ENCODE results near the gene PTPRM.

The PTPRM gene

DNA sequence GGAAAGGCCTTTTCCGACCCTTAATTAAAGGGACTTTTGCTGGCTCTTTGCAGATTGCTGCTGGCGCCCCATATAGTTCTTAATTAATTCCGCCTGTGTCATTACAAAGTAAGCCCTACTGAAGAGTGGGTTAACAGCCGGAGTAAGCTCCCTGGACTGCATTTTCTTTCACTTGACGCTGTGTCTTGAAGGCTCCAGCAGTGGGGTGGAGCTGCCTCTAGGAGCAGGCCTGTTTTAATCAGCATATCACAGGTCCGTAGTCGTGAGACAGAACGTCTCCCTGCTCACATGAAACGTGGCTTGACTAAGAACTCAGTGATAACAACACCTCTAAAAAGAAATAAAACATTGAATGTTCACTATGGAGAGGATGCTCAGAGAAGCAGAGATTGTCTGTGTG, 712.2 kb downstream of the PTPRM start:
- no peak for DNase-seq (ENCODE audit: low read depth)
- TF ChIP-seq, protein P1, sequence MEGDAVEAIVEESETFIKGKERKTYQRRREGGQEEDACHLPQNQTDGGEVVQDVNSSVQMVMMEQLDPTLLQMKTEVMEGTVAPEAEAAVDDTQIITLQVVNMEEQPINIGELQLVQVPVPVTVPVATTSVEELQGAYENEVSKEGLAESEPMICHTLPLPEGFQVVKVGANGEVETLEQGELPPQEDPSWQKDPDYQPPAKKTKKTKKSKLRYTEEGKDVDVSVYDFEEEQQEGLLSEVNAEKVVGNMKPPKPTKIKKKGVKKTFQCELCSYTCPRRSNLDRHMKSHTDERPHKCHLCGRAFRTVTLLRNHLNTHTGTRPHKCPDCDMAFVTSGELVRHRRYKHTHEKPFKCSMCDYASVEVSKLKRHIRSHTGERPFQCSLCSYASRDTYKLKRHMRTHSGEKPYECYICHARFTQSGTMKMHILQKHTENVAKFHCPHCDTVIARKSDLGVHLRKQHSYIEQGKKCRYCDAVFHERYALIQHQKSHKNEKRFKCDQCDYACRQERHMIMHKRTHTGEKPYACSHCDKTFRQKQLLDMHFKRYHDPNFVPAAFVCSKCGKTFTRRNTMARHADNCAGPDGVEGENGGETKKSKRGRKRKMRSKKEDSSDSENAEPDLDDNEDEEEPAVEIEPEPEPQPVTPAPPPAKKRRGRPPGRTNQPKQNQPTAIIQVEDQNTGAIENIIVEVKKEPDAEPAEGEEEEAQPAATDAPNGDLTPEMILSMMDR (conservative IDR thresholded peaks at IDR 0.05; ENCODE audit: low read depth, low read length): no peak
- H3K4me3 ChIP-seq (ENCODE audit: low read depth, low read length): no peak overlapping the region

DNA sequence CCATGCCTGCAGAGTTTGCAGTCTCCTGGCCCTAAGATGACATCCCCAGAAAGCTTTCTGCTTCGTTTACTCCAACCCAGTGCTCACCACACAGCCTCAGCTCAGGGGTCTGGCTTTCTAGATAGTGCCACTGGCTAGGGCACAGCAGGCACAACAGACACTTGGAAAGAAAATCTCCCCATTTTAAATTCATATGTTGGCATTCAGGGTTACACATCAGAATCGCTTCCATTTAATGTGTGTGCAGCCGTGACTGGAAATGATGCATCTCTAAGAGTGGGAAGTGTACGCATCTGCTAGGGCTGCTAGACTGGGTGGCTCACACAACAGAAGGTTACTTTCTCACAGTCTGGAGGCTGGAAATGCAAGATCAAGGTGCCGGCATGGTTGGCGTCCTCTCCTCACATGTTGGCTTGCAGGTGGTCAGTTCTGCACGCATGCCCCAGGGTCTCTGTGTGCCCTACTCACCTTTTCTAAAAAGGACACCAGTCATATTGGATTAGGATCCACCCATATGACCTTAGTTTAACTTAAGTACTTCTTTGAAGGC, 712.7 kb downstream of the PTPRM start:
- TF ChIP-seq, protein P1 (conservative IDR thresholded peaks at IDR 0.05; ENCODE audit: low read depth, low read length): no peak
- no peak overlapping the region for H3K4me3 ChIP-seq (ENCODE audit: low read depth, low read length)
- DNase-seq (ENCODE audit: low read depth): no peak

DNA sequence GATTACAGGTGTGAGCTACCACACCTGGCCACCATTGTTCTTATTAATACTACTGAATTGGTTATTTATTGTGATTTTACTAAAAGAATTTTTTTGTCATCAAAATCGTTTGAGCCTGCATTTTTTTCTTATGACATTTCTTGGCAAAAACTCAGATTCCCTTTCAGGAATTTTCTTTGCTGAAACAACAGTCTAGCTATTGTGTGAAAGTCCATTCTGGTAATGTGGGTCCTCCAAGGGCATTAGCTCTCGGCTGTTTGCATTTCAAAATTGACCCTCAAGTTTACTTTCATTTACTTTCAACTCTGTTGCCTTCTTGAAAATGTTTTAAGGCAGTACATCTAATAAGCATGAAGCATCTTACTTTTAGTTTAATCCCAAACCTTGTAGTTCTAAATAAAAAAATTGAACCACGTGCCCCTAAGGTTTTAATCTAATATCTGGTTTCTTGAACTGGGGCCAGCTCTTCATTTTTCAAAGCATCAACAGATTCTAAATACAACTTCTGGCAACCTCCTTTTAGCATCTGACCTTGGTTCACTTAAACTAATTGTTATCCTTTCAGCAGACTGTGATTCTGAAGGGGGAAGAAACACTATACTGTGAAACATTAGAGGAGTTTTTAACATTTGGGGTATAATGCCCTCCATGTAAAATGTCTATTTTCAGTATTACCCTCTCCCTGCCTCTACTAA, 716.9 kb downstream of the PTPRM start:
- H3K4me3 ChIP-seq (ENCODE audit: low read depth, low read length): no peak overlapping the region
- DNase-seq (ENCODE audit: low read depth): peak; percentile 90
- TF ChIP-seq, protein P1 (conservative IDR thresholded peaks at IDR 0.05; ENCODE audit: low read depth, low read length): no peak

DNA sequence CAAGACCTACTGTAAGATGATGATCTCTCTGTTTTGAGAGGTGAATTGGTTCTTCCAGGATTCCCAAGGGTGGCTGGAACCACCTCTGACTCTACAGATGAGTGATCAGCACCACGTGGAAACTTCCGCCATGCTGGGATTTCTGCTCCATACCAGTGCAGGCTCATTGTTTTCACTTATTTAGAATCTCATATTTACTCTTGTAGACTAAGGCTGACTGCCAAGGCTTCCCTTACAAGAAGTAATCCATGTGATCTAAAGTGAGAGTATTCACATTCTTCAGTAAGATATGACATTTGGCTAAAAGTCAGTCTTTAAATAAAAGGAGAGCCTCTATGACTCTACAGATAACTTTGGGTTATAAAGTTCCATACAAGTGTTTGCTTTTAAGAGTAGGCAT, 719.2 kb downstream of the PTPRM start:
- TF ChIP-seq, protein P1 (conservative IDR thresholded peaks at IDR 0.05; ENCODE audit: low read depth, low read length): no peak
- no peak overlapping the region for H3K4me3 ChIP-seq (ENCODE audit: low read depth, low read length)
- peak; percentile 74 for DNase-seq (ENCODE audit: low read depth)

DNA sequence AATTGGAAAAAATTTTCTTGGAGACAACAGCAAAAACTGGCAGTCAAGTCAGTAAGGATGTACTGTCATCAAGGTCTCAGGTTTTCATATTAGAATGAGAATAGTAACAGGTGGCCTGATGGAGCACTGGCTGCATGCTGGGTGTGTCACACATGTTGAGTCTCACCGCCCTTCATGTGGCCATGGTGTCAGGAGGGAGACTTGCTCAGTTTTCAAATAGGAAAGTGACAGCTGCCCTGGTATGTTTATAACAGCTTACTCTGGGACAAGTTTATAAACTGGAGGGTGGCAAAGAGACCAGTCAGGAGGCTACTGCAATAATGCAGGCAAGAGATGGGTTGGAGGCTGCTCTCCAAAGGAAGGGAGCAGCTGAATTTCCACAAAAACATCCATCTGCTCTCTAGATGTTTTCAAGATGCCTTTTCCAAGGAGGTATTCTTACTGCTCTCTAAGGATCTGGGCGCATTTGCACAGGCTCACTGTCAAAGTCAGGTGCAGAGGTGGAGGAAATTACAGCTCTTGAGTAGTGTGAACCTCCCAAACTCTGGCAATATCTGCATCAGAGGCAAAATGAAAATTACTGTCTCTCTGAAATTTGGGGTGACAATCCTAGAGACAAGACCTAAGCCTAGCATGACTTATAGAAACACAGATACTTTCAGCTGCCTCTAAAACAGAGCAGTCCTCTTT, 720.2 kb downstream of the PTPRM start:
- DNase-seq (ENCODE audit: low read depth): no peak
- TF ChIP-seq, protein P1 (conservative IDR thresholded peaks at IDR 0.05; ENCODE audit: low read depth, low read length): no peak
- no peak overlapping the region for H3K4me3 ChIP-seq (ENCODE audit: low read depth, low read length)

DNA sequence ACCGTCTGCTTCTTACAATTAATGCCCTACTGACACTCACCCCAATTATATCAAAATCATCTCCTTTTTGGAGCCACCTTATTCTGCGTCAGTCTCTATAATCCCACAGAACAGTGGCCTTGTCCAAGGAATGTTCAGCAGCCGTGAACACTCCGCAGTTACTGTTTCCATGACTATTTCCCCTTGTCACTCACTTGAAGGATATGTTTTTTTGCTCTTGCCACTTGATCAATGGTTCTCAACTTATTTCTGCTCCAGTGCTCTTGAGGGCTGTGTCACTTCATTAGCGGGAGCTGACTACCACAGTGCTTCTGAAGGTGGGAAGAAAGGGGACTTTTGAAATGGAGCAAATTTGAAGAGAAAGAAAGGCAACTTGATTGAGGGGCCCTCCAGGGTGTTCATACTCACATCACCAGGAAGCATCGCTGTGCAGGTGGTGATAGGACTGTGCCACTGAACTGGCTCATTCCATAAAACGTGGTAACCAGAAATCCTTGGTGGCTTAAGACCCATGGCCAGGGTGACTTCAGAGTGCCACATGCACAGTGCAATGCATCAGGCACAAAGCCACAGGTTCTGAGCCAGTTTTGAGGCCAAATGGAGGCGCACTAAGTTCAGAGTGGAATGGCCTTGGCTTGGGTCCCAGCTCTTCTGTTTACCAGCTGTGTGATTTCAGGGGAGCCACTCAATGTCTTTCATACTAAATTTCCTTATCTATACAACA, 721.5 kb downstream of the PTPRM start:
- no peak for DNase-seq (ENCODE audit: low read depth)
- no peak overlapping the region for H3K4me3 ChIP-seq (ENCODE audit: low read depth, low read length)
- TF ChIP-seq, protein P1 (conservative IDR thresholded peaks at IDR 0.05; ENCODE audit: low read depth, low read length): no peak

All from choroid plexus epithelial cell (primary cell).